H9 (cell line): ENCODE measurements around the gene ERBIN. TPM values are rescaled to one million over a fixed set of nuclear protein-coding genes. Genes with fewer than 3 reads are reported as not detected.

ENCODE experiments used
- DNase-seq: peaks from one replicate; pipeline ENCODE4 v3.0.0-alpha.2; 2017
- H2AFZ ChIP-seq: one replicate; pipeline ENCODE4 v1.6.1; 2013; ENCODE audit warnings: mild to moderate bottlenecking, low read length, control low read depth, moderate library complexity
- H2AK5ac ChIP-seq: 2 replicates; pipeline ENCODE4 v1.6.1; 2013; ENCODE audit warnings: low read length, control low read depth, mixed read lengths; ENCODE audit not compliant: insufficient read length
- H2BK120ac ChIP-seq: one replicate; pipeline ENCODE4 v1.6.1; 2013; ENCODE audit warnings: low read depth, mild to moderate bottlenecking, low read length, control low read depth, inconsistent platforms; ENCODE audit not compliant: poor library complexity, severe bottlenecking
- H2BK12ac ChIP-seq: 2 replicates; pipeline ENCODE4 v1.6.1; 2013; ENCODE audit warnings: low read length, control low read depth, mixed read lengths, low read depth; ENCODE audit not compliant: insufficient read length
- H2BK15ac ChIP-seq: 2 replicates; pipeline ENCODE4 v1.6.1; 2013; ENCODE audit warnings: low read depth, low read length, control low read depth
- H2BK20ac ChIP-seq: one replicate; pipeline ENCODE4 v1.6.1; 2013; ENCODE audit warnings: low read depth, mild to moderate bottlenecking, low read length, control low read depth, inconsistent platforms; ENCODE audit not compliant: poor library complexity, severe bottlenecking
- H2BK5ac ChIP-seq: 2 replicates; pipeline ENCODE4 v1.6.1; 2013; ENCODE audit warnings: low read length, control low read depth, mixed read lengths; ENCODE audit not compliant: insufficient read length
- H3K14ac ChIP-seq: 2 replicates; pipeline ENCODE4 v1.6.1; 2013; ENCODE audit warnings: low read length, control low read depth; ENCODE audit not compliant: insufficient read depth
- H3K18ac ChIP-seq: 2 replicates; pipeline ENCODE4 v1.6.1; 2013; ENCODE audit warnings: low read depth, mild to moderate bottlenecking, mixed read lengths, low read length, control low read depth; ENCODE audit not compliant: insufficient read length
- H3K23ac ChIP-seq: 2 replicates; pipeline ENCODE4 v1.6.1; 2013; ENCODE audit warnings: low read length, control low read depth, mixed read lengths, low read depth; ENCODE audit not compliant: insufficient read length
- H3K23me2 ChIP-seq: 2 replicates; pipeline ENCODE4 v1.6.1; 2013; ENCODE audit warnings: low read depth, mild to moderate bottlenecking, mixed read lengths, low read length, control low read depth; ENCODE audit not compliant: insufficient read length, poor library complexity, severe bottlenecking
- H3K27ac ChIP-seq: 2 replicates; pipeline ENCODE4 v1.5.1; 2013; ENCODE audit warnings: low read length, control low read depth, mixed read lengths, low read depth; ENCODE audit not compliant: insufficient read length
- H3K27me3 ChIP-seq: 2 replicates; pipeline ENCODE4 v1.6.1; 2013; ENCODE audit warnings: low read length, control low read depth, inconsistent platforms; ENCODE audit not compliant: insufficient read depth
- H3K4ac ChIP-seq: 2 replicates; pipeline ENCODE4 v1.6.1; 2013; ENCODE audit warnings: low read depth, mild to moderate bottlenecking, control low read depth, inconsistent platforms, low read length, moderate library complexity
- H3K4me1 ChIP-seq: 2 replicates; pipeline ENCODE4 v1.6.1; 2013; ENCODE audit warnings: low read length, control low read depth, inconsistent platforms; ENCODE audit not compliant: insufficient read depth
- H3K4me2 ChIP-seq: 2 replicates; pipeline ENCODE4 v1.6.1; 2013; ENCODE audit warnings: low read length, control low read depth, mixed read lengths; ENCODE audit not compliant: insufficient read length, insufficient read depth
- H3K56ac ChIP-seq: 2 replicates; pipeline ENCODE4 v1.6.1; 2013; ENCODE audit warnings: low read depth, mild to moderate bottlenecking, mixed read lengths, low read length, control low read depth; ENCODE audit not compliant: insufficient read length
- H3K79me1 ChIP-seq: 2 replicates; pipeline ENCODE4 v1.6.1; 2013; ENCODE audit warnings: low read depth, mild to moderate bottlenecking, moderate library complexity, low read length, control low read depth, inconsistent platforms; ENCODE audit not compliant: insufficient read depth, poor library complexity, severe bottlenecking
- H3K79me2 ChIP-seq: 2 replicates; pipeline ENCODE4 v1.6.1; 2013; ENCODE audit warnings: low read length, control low read depth, inconsistent platforms; ENCODE audit not compliant: insufficient read depth
- H3K9ac ChIP-seq: 2 replicates; pipeline ENCODE4 v1.6.1; 2013; ENCODE audit warnings: low read length, control low read depth, mixed read lengths; ENCODE audit not compliant: insufficient read length; ENCODE audit errors: extremely low read depth
- H3K9me3 ChIP-seq: one replicate; pipeline ENCODE4 v1.6.1; 2013; ENCODE audit warnings: low read depth, low read length, inconsistent platforms; ENCODE audit not compliant: control insufficient read depth
- H3T11ph ChIP-seq: one replicate; pipeline ENCODE4 v1.6.1; 2013; ENCODE audit warnings: mild to moderate bottlenecking, low read length, control low read depth, inconsistent platforms
- H4K20me1 ChIP-seq: one replicate; pipeline ENCODE4 v1.6.1; 2013; ENCODE audit not compliant: control insufficient read depth, insufficient read length, insufficient read depth
- H4K5ac ChIP-seq: 2 replicates; pipeline ENCODE4 v1.6.1; 2013; ENCODE audit warnings: low read depth, mild to moderate bottlenecking, mixed read lengths, low read length, control low read depth; ENCODE audit not compliant: insufficient read length
- H4K8ac ChIP-seq: replicated peaks from 2 replicates; pipeline ENCODE4 v1.6.1; 2013; ENCODE audit warnings: low read length, control low read depth, mixed read lengths, low read depth; ENCODE audit not compliant: insufficient read length
- H4K91ac ChIP-seq: 2 replicates; pipeline ENCODE4 v1.6.1; 2013; ENCODE audit warnings: low read depth, mild to moderate bottlenecking, moderate library complexity, mixed read lengths, low read length, control low read depth; ENCODE audit not compliant: insufficient read length
- H3K27ac Mint-ChIP-seq, 3 experiments: 2 replicates in 2 of 3; 3 replicates in 1 of 3; pipeline ENCODE4 v1.8.0; 2020 to 2021; ENCODE audit warnings: mixed read lengths in 3 of 3, mild to moderate bottlenecking in 1 of 3, moderate library complexity in 1 of 3
- H3K27me3 Mint-ChIP-seq: 2 replicates; pipeline ENCODE4 v1.8.0; 2021; ENCODE audit warnings: low read depth, mild to moderate bottlenecking, moderate library complexity, mixed read lengths
- H3K36me3 Mint-ChIP-seq, 3 experiments: 2 replicates in 2 of 3; 3 replicates in 1 of 3; pipeline ENCODE4 v1.8.0; 2020 to 2021; ENCODE audit warnings: low read depth in 3 of 3, mixed read lengths in 3 of 3; ENCODE audit not compliant: insufficient read depth in 1 of 3
- H3K4me1 Mint-ChIP-seq, 2 experiments: 2 replicates each; pipeline ENCODE4 v1.8.0; 2020; ENCODE audit warnings: mixed read lengths in 2 of 2
- H3K4me3 Mint-ChIP-seq, 2 experiments: 2 replicates in 1 of 2; 3 replicates in 1 of 2; pipeline ENCODE4 v1.8.0; 2020 to 2021; ENCODE audit warnings: mild to moderate bottlenecking in 2 of 2, mixed read lengths in 2 of 2, moderate library complexity in 1 of 2
- H3K9me3 Mint-ChIP-seq, 2 experiments: 2 replicates in 1 of 2; 3 replicates in 1 of 2; pipeline ENCODE4 v1.8.0; 2020; ENCODE audit warnings: mild to moderate bottlenecking in 2 of 2, mixed read lengths in 2 of 2, moderate library complexity in 1 of 2
- WGBS: extraction: QIAGEN DNeasy Blood & Tissue Kit; methylation state at CpG from one replicate; pipeline ENCODE4 v1.1.7; 2013; ENCODE audit warnings: missing lambda C conversion rate, low lambda C conversion rate, mixed read lengths; ENCODE audit not compliant: insufficient read length; ENCODE audit errors: extremely low coverage; 5-methylcytosine and 5-hydroxymethylcytosine counted together
- total RNA-seq: library from RNA; stranded (reverse); gene quantifications from 2 replicates; pipeline ENCODE4 v1.2.1, GENCODE V29; 2021
- TF ChIP-seq, protein P1 (sequence below): fragments of 200-600 bp; sonication (generic); conservative IDR thresholded peaks from 3 replicates; pipeline ENCODE4 v1.8.0; 2021; ENCODE audit warnings: antibody characterized with exemption, mild to moderate bottlenecking

Gene ERBIN
- total RNA-seq, 1 experiment from 2014 or later: 42.9 TPM

DNA sequence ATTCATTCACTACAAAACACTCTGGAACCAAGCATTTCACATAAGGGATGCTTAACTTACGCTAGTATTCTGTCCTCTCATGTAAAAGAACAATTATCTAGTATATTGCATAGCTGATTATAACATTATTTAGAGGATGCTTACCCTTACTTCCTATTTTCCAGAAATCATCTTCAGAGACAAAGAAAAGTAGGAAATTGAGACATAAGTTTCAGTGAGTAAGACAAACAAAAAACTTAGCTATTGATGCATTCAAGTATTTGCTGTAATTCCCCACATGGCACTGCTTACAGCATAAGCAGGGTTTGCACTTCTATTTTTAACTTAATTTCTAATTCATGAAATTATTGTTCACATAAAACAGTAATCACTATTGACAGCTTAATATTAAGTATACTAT lies 112.9 kb downstream of the ERBIN start:
- H3K36me3 Mint-ChIP-seq: peaks cover 1 to 27% (median 25%) of the 10 kb centered on the region in 3 experiments; a peak in 5 of 7 replicates
- H4K20me1 ChIP-seq: no peaks in the 10 kb centered on the region
- no peak overlapping the region for H2BK120ac ChIP-seq
- H2AFZ ChIP-seq: no peak overlapping the region
- no peak overlapping the region for H3K23ac ChIP-seq
- H3K18ac ChIP-seq: no peak overlapping the region
- no peaks in the 10 kb centered on the region for H3K27me3 Mint-ChIP-seq
- no peak overlapping the region for H3K27ac Mint-ChIP-seq
- H3K4me3 Mint-ChIP-seq: no peak overlapping the region
- no peaks in the 10 kb centered on the region for H3K79me1 ChIP-seq
- H3K27me3 ChIP-seq: no peaks in the 10 kb centered on the region
- no peak for DNase-seq
- H3T11ph ChIP-seq: no peak overlapping the region
- H3K4me1 Mint-ChIP-seq: no peaks in the 10 kb centered on the region
- no peak overlapping the region for H2AK5ac ChIP-seq
- no peak overlapping the region for H2BK15ac ChIP-seq
- no peak overlapping the region for H3K27ac ChIP-seq
- no peak overlapping the region for H2BK5ac ChIP-seq
- H3K14ac ChIP-seq: no peak overlapping the region
- H3K23me2 ChIP-seq: no peaks in the 10 kb centered on the region
- H3K79me2 ChIP-seq: no peaks in the 10 kb centered on the region
- TF ChIP-seq, protein P1, sequence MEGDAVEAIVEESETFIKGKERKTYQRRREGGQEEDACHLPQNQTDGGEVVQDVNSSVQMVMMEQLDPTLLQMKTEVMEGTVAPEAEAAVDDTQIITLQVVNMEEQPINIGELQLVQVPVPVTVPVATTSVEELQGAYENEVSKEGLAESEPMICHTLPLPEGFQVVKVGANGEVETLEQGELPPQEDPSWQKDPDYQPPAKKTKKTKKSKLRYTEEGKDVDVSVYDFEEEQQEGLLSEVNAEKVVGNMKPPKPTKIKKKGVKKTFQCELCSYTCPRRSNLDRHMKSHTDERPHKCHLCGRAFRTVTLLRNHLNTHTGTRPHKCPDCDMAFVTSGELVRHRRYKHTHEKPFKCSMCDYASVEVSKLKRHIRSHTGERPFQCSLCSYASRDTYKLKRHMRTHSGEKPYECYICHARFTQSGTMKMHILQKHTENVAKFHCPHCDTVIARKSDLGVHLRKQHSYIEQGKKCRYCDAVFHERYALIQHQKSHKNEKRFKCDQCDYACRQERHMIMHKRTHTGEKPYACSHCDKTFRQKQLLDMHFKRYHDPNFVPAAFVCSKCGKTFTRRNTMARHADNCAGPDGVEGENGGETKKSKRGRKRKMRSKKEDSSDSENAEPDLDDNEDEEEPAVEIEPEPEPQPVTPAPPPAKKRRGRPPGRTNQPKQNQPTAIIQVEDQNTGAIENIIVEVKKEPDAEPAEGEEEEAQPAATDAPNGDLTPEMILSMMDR: no peak
- H2BK12ac ChIP-seq: no peak overlapping the region
- H3K4ac ChIP-seq: no peak overlapping the region
- no peaks in the 10 kb centered on the region for H3K4me1 ChIP-seq
- no CpG with 5 or more reads among the region's 1 CpG for WGBS
- H2BK20ac ChIP-seq: no peak overlapping the region
- H4K5ac ChIP-seq: no peak overlapping the region
- no peak overlapping the region for H3K56ac ChIP-seq
- no peaks in the 10 kb centered on the region for H3K9me3 Mint-ChIP-seq
- H4K8ac ChIP-seq: no peak overlapping the region
- H3K9me3 ChIP-seq: no peaks in the 10 kb centered on the region
- no peak overlapping the region for H3K9ac ChIP-seq
- no peak overlapping the region for H4K91ac ChIP-seq
- H3K4me2 ChIP-seq: no peak overlapping the region
